GM10248 (cell line): ENCODE measurements around the gene ZBTB48.
A peak's percentile ranks its signal among the peaks of the same experiment; 100 is the strongest.

Experiments used
- CTCF ChIA-PET: fragments of 300-600 bp; sonication (Branson Sonifier 250); formaldehyde crosslinking; extraction: SDS; loops from one replicate; lab custom pipeline; 2021; ENCODE audit warnings: antibody characterized with exemption; lab: Yijun Ruan, JAX
- POLR2A ChIA-PET: fragments of 350-650 bp; sonication (Branson Sonifier 250); formaldehyde crosslinking; extraction: SDS; loops from one replicate; lab custom pipeline; 2020; ENCODE audit warnings: antibody characterized with exemption; lab: Yijun Ruan, JAX
- DNase-seq: peaks from one replicate; pipeline ENCODE4 v3.0.0; 2012; ENCODE audit errors: extremely low spot score
- TF ChIP-seq, protein P1 (sequence below): IDR thresholded peaks from 2 replicates; pipeline ENCODE4 v1.5.1; 2012; ENCODE audit warnings: mild to moderate bottlenecking, low read depth; ENCODE audit errors: extremely low read depth, missing control alignments, control extremely low read depth

ZBTB48 gene

DNA sequence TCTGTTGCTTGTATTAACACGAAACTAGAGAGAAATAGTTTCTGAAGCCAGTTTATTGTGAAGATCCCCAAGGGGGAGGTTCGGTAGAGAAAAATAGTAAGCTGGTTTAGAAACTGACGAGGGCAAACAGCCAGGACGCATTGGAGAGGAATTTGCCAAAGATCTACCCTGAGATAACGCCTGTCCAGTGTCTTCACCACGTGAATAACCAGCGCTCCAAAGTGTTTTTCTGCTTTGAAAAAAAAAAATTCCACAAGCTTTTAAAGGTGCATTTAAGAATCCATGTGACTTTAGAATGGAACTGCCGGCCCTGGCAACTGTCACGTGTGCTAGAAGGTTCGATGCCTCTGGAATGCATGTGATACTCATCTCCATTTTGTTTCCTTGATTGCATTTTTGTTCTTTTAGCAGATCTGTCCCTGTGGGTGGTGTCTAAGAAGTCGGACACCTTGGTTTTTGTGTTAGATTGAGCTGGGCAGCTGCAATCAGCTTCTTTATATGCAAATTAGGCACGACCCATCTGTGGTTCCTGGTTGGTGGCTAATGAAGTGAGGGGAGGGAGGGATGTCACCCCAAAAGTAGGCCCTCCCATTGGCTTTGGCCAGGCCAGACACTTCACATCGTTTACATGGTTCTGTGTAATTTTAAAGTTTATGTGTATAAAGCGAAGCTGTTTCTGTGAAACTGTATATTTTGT is 43.6 kb downstream of the ZBTB48 start:
- DNase-seq, result no peak
- TF ChIP-seq, protein P1, sequence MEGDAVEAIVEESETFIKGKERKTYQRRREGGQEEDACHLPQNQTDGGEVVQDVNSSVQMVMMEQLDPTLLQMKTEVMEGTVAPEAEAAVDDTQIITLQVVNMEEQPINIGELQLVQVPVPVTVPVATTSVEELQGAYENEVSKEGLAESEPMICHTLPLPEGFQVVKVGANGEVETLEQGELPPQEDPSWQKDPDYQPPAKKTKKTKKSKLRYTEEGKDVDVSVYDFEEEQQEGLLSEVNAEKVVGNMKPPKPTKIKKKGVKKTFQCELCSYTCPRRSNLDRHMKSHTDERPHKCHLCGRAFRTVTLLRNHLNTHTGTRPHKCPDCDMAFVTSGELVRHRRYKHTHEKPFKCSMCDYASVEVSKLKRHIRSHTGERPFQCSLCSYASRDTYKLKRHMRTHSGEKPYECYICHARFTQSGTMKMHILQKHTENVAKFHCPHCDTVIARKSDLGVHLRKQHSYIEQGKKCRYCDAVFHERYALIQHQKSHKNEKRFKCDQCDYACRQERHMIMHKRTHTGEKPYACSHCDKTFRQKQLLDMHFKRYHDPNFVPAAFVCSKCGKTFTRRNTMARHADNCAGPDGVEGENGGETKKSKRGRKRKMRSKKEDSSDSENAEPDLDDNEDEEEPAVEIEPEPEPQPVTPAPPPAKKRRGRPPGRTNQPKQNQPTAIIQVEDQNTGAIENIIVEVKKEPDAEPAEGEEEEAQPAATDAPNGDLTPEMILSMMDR, result no peak
- CTCF ChIA-PET, result interaction anchor here (0.6 to 2.7 kb wide), 8 partner anchors 8 to 128 kb away, joined by 3 to 10 read pairs (median 4); partner anchors contain the start of genes KLHL21, NOL9 and TAS1R1
- POLR2A ChIA-PET, result no interaction called here

DNA sequence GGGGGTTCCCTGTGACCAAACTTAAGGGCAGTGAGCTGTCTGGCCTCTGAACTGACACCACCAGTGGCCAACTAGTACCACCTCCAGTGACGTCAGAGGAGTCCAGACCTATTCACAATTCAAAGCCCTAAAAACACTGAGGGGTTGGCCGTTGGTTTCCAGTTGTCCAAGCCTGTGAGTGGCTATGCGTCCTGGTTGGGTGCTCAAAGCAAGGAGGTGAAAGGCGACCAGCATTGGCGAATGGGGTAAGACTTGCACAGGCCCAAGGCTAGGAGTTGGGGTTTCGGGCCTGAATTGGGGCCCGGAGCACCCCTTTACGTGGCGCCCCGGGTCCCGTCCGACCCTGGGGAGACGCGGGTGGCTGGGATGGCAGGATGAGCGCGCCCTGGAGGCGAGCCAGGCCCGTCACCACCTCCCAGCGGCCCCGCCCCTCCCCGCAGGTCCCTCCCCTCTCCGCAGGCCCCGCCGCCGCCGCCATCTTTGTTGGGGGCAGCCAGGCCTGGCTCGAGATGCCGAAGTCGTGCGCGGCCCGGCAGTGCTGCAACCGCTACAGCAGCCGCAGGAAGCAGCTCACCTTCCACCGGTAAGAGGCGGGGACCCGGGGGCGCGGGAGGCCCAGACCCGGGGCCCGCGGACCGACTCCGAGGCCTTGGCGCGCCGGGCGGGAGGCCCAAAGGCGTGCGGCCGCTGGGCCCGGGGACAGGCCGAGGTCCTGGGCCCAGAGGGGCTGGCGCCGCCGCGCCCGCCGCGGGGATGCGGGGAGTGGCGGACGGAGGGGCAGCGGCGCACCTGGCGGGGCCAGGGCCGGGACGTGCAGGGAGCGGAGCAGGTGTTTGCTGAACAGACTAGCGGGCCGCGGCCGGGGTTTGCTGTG is 45.2 kb downstream of the ZBTB48 start, which contains the start of gene THAP3:
Gene THAP3, plus strand, starts transcription at position 159 of the 874 bp plus-strand sequence. Its CDS starts 351 bp downstream, at position 510.
- CTCF ChIA-PET, result interaction anchor here (1.0 to 2.7 kb wide), 5 partner anchors 9 to 129 kb away, joined by 3 to 10 read pairs (median 4); no protein-coding TSS in a partner anchor
- TF ChIP-seq, protein P1, result peak; percentile 29
- peak; percentile 94 for DNase-seq
- POLR2A ChIA-PET, result no interaction called here

DNA sequence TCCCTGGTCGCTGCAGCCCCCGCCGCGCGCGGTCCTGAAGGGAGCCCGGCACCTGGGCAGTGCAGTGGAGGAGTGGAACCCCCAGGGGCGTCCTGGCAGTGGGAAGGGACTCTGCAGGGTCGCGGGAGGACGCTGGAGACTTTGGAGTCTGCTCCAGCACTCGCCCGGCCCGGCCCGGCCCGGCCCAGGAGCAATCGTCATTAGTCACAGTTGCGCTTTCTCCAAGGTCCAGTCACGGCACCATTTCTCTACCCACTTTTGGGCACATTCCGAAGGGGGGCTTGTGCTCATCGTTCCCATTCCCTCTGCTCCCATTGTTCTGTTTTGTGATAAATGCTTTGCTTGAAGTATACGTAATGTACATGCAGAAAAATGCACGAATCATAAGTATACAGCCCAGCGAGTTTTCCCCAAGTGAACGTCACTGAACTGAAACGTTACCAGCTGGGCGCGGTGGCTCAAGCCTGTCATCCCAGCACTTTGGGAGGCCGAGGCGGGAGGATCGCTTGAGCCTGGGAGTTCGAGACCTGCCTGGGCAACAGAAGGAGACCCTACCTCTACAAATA is 45.9 kb downstream of the ZBTB48 start:
- DNase-seq, result no peak
- ChIA-PET POLR2A (interaction anchor here (0.6 kb wide), 1 partner anchor 10 kb away, joined by 5 read pairs; no protein-coding TSS in a partner anchor), CTCF (interaction anchor here (1.2 to 1.5 kb wide), 2 partner anchors 20 to 25 kb away, joined by 4 to 5 read pairs; no protein-coding TSS in a partner anchor)
- TF ChIP-seq, protein P1, result no peak

DNA sequence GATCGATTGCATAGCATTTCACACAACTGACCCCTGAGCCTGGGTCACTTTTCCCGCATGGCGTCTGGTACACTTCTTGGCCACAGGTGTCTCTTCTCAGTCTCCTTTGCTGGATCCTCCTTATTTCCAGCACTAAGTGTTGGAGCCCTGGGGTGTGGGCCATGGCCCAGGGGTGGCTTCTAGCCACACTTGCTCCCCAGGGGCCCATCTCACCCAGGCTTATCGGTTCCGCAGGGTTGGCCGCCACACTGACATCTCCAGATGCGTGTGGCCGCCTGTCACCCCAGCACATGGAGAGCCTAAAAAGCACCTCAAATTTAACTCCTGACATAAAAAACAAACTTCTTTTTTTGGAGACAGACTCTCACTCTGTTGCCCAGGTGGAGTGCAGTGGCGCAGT is 47.2 kb downstream of the ZBTB48 start:
- DNase-seq, result no peak
- ChIA-PET CTCF (interaction anchor here (1.3 kb wide), 1 partner anchor 73 kb away, joined by 4 read pairs; the partner anchor contains the start of gene NOL9), POLR2A (no interaction called here)
- TF ChIP-seq, protein P1, result no peak

DNA sequence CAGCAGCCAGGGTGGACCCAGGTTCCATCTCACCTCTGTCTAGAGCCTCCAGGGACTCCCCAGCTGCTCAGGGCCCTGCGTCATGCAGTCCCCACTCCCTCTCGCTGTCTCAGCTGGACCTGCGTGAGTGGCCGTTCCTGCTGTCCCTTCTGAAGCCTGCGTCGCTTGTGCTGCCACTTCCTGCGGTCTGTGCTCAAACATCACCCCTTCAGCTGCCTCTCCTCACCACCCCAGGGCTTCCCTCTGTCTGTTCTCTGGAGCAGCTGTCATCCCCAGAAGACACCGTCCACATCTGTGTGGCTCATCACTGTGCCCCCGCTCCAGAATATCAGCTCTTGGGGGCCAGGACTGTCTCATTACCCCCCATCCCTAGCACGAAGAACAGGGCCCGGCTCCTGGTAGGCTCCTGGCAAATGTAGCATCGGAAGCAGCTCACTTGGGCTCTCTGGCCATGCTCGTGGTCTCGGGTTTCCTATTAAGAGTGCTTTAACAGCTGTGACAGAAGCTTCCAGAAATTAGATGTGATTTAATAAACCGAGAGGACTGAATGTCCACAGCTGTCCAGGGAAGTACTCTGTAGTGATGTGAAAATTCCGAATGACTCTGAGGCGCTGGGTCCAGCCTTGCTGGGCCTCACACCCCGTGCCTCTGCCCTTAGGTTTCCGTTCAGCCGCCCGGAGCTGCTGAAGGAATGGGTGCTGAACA is 48.2 kb downstream of the ZBTB48 start:
- DNase-seq, result no peak
- ChIA-PET CTCF (interaction anchor here (1.3 kb wide), 2 partner anchors 18 to 74 kb away, joined by 3 to 4 read pairs; partner anchors contain the start of gene NOL9), POLR2A (no interaction called here)
- TF ChIP-seq, protein P1, result no peak
